Skeletal muscle satellite cell (primary cell): ENCODE data around the gene S100A4.
"Not testable (repeated sequence)": the region's sequence is repeated elsewhere in the genome, so short reads cannot be mapped to it uniquely, and the experiment has no call there.

ENCODE experiments used
- H3K27me3 ChIP-seq: 2 replicates; pipeline ENCODE4 v1.7.0; 2013; ENCODE audit warnings: low read length; ENCODE audit not compliant: control insufficient read depth, insufficient read depth
- H3K36me3 ChIP-seq: 2 replicates; pipeline ENCODE4 v1.7.0; 2013; ENCODE audit warnings: mild to moderate bottlenecking, control low read depth, low read length; ENCODE audit not compliant: insufficient read depth
- H3K4me1 ChIP-seq: 2 replicates; pipeline ENCODE4 v1.7.0; 2013; ENCODE audit warnings: low read length; ENCODE audit not compliant: control insufficient read depth, insufficient read depth
- H3K4me2 ChIP-seq: 2 replicates; pipeline ENCODE4 v1.7.0; 2013; ENCODE audit warnings: mild to moderate bottlenecking, low read length
- H3K4me3 ChIP-seq: 2 replicates; pipeline ENCODE4 v1.7.0; 2013; ENCODE audit warnings: low read length
- H3K9ac ChIP-seq: 2 replicates; pipeline ENCODE4 v1.7.0; 2013; ENCODE audit warnings: mild to moderate bottlenecking, low read depth, low read length, moderate library complexity
- H3K9me3 ChIP-seq: replicated peaks from 2 replicates; pipeline ENCODE4 v1.7.0; 2013; ENCODE audit warnings: mild to moderate bottlenecking, control low read depth, low read length

The S100A4 gene

DNA sequence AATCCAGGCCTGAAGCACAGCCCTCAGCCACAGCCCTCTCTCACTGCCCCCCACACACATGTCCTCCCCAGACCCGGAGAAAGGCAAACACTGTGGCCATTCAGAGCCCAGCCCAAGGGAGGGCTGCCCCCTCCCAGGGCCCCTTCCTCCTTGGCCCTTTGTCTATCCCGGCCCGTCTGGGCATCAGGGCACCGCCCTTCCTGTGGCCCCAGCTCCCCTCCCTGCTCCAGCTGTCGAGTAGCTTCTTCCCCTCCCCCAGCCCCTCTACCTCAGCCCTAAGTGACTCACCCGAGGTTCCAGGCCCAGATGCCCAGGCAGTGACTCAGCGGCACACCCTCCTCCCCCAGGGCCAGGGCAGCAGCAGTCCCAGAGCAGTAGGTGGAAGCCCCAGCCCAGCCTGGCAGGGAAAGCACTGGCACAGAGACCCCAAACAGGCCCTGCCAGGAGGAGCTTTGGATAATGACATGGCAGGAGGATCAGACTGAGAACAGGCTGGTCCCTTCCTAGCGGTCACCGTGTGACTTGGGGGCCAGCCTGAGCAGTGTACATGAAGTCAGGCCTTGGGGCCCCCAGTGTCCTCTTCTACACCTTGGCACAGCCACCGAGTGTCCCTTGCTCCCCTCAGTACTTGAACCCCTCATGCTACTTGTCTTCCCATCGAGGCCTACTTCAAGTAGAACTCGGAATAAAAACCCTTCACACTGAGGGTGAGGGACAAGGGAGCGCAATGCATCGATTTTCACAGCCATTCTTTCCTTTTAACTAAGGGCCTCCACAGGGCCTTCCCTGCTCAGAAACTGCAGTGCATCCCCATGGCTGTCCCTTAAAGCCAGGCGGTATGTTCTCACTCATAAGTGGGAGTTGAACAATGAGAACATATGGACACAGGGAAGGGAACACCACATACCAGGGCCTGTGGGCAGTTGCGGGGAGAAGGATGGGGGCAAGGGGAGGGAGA is 21.1 kb upstream of the S100A4 start:
- peak overlapping the region; percentile 80 for H3K4me2 ChIP-seq
- H3K9ac ChIP-seq: peak overlapping the region; percentile 93
- H3K4me3 ChIP-seq: peak overlapping the region; percentile 59
- no peaks in the 10 kb centered on the region for H3K9me3 ChIP-seq
- peaks cover 57% of the 10 kb centered on the region for H3K4me1 ChIP-seq
- no peaks in the 10 kb centered on the region for H3K36me3 ChIP-seq
- no peaks in the 10 kb centered on the region for H3K27me3 ChIP-seq

GRCh38 chr1:153565529-153566374 is 20.1 kb upstream of the S100A4 start, which contains the start of gene S100A2:
S100A2 (minus strand) TSS chr1:153565844; CDS start chr1:153563877, 1,967 bp downstream.
- Histone ChIP-seq H3K9ac (peak within 1 kb of the TSS; percentile 93), H3K4me2 (peak within 1 kb of the TSS; percentile 80), H3K4me1 (peaks cover 54% of the 10 kb centered on the region), H3K27me3 (no peaks in the 10 kb centered on the region), H3K36me3 (no peaks in the 10 kb centered on the region), H3K4me3 (peak within 1 kb of the TSS; percentile 59), H3K9me3 (no peaks in the 10 kb centered on the region)

- Histone ChIP-seq H3K9ac (peak overlapping the region; percentile 13), H3K4me1 (peaks cover 52% of the 10 kb centered on the region), H3K36me3 (no peaks in the 10 kb centered on the region), H3K27me3 (no peaks in the 10 kb centered on the region), H3K4me2 (no peak overlapping the region), H3K9me3 (no peaks in the 10 kb centered on the region), H3K4me3 (no peak overlapping the region)
These were observed 18.4 kb upstream of the S100A4 start for GRCh38 chr1:153563991-153564390.

DNA sequence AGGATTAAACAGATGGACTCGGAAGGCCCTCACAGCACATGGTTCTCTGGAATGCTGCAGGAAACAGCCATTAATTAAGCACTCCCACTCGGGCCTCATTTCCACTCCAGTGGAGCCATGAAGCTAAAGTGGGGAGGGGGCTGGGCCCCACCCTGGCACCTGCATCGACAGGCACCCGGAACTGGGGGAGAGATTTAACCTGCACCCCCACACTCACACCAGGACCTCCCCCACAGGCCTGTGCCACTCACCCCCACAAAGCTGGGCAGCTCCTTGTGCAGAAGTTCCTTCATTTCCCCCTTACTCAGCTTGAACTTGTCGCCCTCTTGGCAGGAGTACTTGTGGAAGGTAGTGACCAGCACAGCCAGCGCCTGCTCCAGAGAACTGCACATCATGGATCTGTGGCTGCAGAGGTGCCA is 17.9 kb upstream of the S100A4 start:
- Histone ChIP-seq H3K27me3 (no peaks in the 10 kb centered on the region), H3K9me3 (no peaks in the 10 kb centered on the region), H3K36me3 (no peaks in the 10 kb centered on the region), H3K9ac (no peak overlapping the region), H3K4me1 (peaks cover 48% of the 10 kb centered on the region), H3K4me2 (no peak overlapping the region), H3K4me3 (no peak overlapping the region)

DNA sequence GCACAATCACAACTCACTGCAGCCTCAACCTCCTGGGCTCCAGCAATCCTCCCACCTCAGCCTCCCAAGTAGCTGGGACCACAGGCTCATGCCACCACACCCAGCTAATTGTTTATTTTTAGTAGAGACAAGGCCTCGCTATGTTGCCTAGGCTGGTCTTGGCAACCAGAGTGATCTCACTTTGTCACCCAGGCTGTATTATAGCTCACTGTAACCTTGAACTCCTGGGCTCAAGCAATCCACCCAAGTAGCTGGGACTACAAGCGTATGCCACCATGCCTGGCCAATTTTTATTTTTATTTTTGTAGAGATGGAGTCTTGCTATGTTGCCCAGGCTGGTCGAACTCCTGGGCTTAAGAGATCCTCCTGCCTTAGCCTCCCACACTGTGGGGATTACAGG is 16.4 kb upstream of the S100A4 start:
- H3K9ac ChIP-seq, H3K4me3 ChIP-seq, H3K4me2 ChIP-seq, H3K9me3 ChIP-seq, H3K27me3 ChIP-seq, H3K36me3 ChIP-seq: not testable (repeated sequence)
- H3K4me1 ChIP-seq: peaks cover 33% of the 10 kb centered on the region

DNA sequence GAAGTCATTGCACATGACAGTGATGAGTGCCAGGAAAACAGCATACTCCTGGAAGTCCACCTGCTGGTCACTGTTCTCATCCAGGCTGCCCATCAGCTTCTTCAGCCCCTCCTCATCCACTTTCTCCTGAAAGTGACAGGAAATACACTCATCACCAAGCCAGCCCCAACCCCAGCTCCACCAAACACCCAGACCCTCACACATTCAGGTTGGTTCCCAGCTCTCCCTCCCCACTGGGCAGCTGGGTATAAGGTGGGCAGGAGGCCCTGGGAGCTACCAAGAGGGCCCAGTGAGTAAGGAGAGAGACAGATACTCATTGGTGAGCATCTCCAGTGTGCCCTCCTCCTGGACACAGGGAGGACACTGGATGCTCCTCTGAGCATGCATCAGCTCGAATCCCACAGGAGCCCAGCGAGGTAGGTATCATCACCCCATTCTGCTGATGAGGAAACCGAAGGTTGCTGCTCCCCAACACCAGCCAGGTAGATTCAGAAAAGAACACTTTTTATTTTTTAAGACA is 15.9 kb upstream of the S100A4 start:
- Histone ChIP-seq H3K4me3 (no peak overlapping the region), H3K4me1 (peaks cover 29% of the 10 kb centered on the region), H3K27me3 (no peaks in the 10 kb centered on the region), H3K4me2 (no peak overlapping the region), H3K9me3 (no peaks in the 10 kb centered on the region), H3K36me3 (no peaks in the 10 kb centered on the region), H3K9ac (no peak overlapping the region)

- Histone ChIP-seq H3K36me3 (no peaks in the 10 kb centered on the region), H3K4me1 (peaks cover 23% of the 10 kb centered on the region), H3K4me3 (no peak overlapping the region), H3K9me3 (no peaks in the 10 kb centered on the region), H3K9ac (no peak overlapping the region), H3K4me2 (no peak overlapping the region), H3K27me3 (no peaks in the 10 kb centered on the region)
These were observed 15.3 kb upstream of the S100A4 start for GRCh38 chr1:153560771-153561465.

DNA sequence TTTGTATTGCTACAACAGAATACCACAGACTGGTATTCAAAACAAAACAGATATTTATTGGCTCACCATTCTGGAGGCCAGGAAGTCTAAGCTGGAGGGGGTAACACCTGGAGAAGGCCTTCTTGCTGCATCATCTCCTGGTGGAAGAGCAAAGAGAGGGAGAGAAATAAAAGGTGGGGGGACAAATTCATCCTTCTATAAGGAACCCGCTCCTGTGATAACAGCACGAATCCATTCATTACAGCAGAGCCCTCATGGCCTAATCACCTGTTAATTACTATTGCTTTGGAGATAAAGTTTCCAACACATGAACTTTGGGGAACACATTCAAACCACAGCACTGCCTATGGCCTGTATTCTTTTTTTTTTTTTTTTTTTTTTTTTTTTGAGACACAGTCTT is 14.6 kb upstream of the S100A4 start:
- Histone ChIP-seq H3K9me3 (no peaks in the 10 kb centered on the region), H3K4me1 (peaks cover 17% of the 10 kb centered on the region), H3K27me3 (no peaks in the 10 kb centered on the region), H3K9ac (no peak overlapping the region), H3K4me2 (no peak overlapping the region), H3K36me3 (no peaks in the 10 kb centered on the region), H3K4me3 (no peak overlapping the region)

DNA sequence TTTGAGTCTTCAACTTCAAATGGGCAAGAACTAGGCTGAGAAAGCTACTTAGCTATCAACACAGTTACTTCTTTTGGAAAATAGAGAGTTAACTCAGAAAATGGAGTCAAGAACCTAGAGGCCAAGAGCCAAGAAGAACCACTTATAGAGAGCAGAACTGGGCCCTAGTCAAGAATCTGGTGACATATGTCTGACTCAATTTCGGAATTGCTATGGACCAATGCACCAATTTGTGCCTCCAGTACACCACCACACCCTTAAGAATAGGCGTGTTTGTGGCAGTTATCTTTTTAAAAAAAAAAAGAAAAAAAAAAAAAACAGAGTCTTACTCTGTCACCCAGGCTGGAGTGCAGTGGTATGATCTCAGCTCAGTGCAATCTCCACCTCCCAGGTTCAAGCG is 12.3 kb upstream of the S100A4 start:
- Histone ChIP-seq H3K4me2 (no peak overlapping the region), H3K4me3 (no peak overlapping the region), H3K27me3 (no peaks in the 10 kb centered on the region), H3K36me3 (no peaks in the 10 kb centered on the region), H3K9me3 (no peaks in the 10 kb centered on the region), H3K4me1 (peaks cover 12% of the 10 kb centered on the region), H3K9ac (no peak overlapping the region)

DNA sequence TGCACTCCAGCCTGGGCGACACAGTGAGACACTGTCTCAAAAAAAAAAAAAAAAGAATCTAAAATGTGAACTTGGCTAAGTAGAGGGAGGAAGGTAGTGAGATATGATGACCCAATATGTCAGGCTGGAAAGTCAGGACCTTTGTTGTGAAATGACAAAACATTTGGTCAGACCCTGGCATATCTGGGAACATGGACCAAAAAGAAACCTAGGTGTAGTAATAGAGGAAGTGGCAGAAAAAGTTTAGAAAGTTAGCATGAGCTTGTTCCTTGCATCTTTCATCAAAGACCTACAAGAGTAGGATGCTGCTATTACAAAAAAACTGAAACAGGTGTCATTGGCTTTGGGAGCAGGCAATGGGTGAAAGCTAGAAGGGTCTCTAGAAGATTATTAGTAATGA is 10.7 kb upstream of the S100A4 start:
- no peaks in the 10 kb centered on the region for H3K9me3 ChIP-seq
- H3K27me3 ChIP-seq: no peaks in the 10 kb centered on the region
- no peak overlapping the region for H3K4me3 ChIP-seq
- peaks cover 12% of the 10 kb centered on the region for H3K4me1 ChIP-seq
- H3K4me2 ChIP-seq: no peak overlapping the region
- no peaks in the 10 kb centered on the region for H3K36me3 ChIP-seq
- H3K9ac ChIP-seq: no peak overlapping the region
